Naive B cell (primary cell): ENCODE results near the gene RNU6-1. TPM values are rescaled to one million over a fixed set of nuclear protein-coding genes. Genes with fewer than 3 reads are reported as not detected.
A peak's percentile ranks its signal among the peaks of the same experiment; 100 is the strongest.

Experiments
- ATAC-seq, 2 donors: fragments of 150-1000 bp; cut with Tn5 transposase; 2 replicates each; pipeline ENCODE4 v1.10.0; 2021; ENCODE audit warnings: low read depth in 2 of 2, mild to moderate bottlenecking in 2 of 2, moderate library complexity in 2 of 2
- DNase-seq: peaks from one replicate; pipeline ENCODE4 v3.0.0; 2022
- H3K27ac Mint-ChIP-seq, 6 donors: one replicate each; pipeline ENCODE4 v1.8.0; 2020 to 2022; ENCODE audit warnings: mild to moderate bottlenecking in 6 of 6, mixed read lengths in 6 of 6, moderate library complexity in 5 of 6, inconsistent platforms in 2 of 6
- H3K27me3 Mint-ChIP-seq, 3 donors: one replicate each; pipeline ENCODE4 v1.8.0; 2021 to 2022; ENCODE audit warnings: mixed read lengths in 3 of 3, mild to moderate bottlenecking in 1 of 3
- H3K36me3 Mint-ChIP-seq, 2 donors: one replicate each; pipeline ENCODE4 v1.8.0; 2020 to 2022; ENCODE audit warnings: mixed read lengths in 2 of 2, inconsistent platforms in 1 of 2, mild to moderate bottlenecking in 1 of 2
- H3K4me1 Mint-ChIP-seq, 3 donors: one replicate each; pipeline ENCODE4 v1.8.0; 2020 to 2022; ENCODE audit warnings: mixed read lengths in 3 of 3, inconsistent platforms in 1 of 3, mild to moderate bottlenecking in 1 of 3, moderate library complexity in 1 of 3
- H3K4me3 Mint-ChIP-seq, 8 donors: one replicate each; pipeline ENCODE4 v1.8.0; 2020 to 2022; ENCODE audit warnings: mild to moderate bottlenecking in 8 of 8, mixed read lengths in 8 of 8, moderate library complexity in 8 of 8, inconsistent platforms in 2 of 8
- H3K9me3 Mint-ChIP-seq, 7 donors: one replicate each; pipeline ENCODE4 v1.8.0; 2020 to 2022; ENCODE audit warnings: mixed read lengths in 7 of 7, mild to moderate bottlenecking in 5 of 7, inconsistent platforms in 2 of 7, moderate library complexity in 1 of 7
- polyA plus RNA-seq, 6 donors: library from polyadenylated mRNA; unstranded; fragments of 300-500 nt; fragmentation: Illumina TruSeq; gene quantifications; one replicate each; pipeline ENCODE4 v1.2.3, GENCODE V29; 2021; ENCODE audit warnings: low read depth in 6 of 6

RNU6-1 gene
- polyA plus RNA-seq = not detected

DNA sequence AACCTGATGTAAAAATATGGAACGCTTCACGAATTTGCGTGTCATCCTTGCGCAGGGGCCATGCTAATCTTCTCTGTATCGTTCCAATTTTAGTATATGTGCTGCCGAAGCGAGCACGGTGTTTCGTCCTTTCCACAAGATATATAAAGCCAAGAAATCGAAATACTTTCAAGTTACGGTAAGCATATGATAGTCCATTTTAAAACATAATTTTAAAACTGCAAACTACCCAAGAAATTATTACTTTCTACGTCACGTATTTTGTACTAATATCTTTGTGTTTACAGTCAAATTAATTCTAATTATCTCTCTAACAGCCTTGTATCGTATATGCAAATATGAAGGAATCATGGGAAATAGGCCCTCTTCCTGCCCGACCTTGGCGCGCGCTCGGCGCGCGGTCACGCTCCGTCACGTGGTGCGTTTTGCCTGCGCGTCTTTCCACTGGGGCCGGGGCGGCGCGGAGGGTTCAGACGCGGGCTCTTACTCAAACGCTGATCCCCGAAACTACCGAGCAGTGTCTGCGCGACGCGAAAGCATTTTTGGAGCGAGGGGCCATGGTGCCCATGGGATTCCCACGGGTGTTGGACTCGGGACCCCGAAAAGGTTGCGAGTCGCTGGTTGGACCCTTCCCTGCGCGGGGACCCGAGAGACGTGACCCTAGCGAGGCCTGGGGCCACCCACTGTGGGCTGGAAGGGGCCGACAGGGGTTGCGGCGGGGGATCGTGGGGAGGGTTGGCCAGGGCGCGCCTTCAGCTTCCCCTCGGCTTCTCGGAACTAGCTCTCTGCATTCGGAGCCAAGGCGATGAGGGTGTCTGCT lies at the start of gene RNU6-1:
Gene RNU6-1 (minus strand): TSS at position 117 of the 820 bp plus-strand sequence.
- peaks cover 32 to 43% (median 39%) of the 10 kb centered on the region in 3 donors for H3K4me1 Mint-ChIP-seq

GRCh38 chr15:67887776-67888175 lies 47.9 kb upstream of the RNU6-1 start:
- Mint-ChIP-seq H3K4me1 (peaks cover 8 to 9% (median 9%) of the 10 kb centered on the region in 3 donors), H3K4me3 (no peak overlapping the region), H3K27me3 (peaks cover 33 to 55% (median 44%) of the 10 kb centered on the region in 3 donors), H3K36me3 (peaks cover 0 to 19% of the 10 kb centered on the region in 2 donors), H3K27ac (no peak overlapping the region), H3K9me3 (peaks cover 1 to 16% (median 5%) of the 10 kb centered on the region in 7 donors)
- no peak for DNase-seq
- ATAC-seq = no peak

More for the DNA sequence above, at the start of gene RNU6-1:
- ATAC-seq (peak; percentile 82 to 83), DNase-seq (peak; percentile 96)
- peaks cover 0 to 2% (median 0%) of the 10 kb centered on the region in 7 donors for H3K9me3 Mint-ChIP-seq
- peak within 1 kb of the TSS; percentile 97 to 100 (median 99) for H3K27ac Mint-ChIP-seq
- H3K4me3 Mint-ChIP-seq = peak within 1 kb of the TSS; percentile 87 to 99 (median 96)
- H3K27me3 Mint-ChIP-seq = peaks cover 20 to 28% (median 22%) of the 10 kb centered on the region in 3 donors
- no peaks in the 10 kb centered on the region for H3K36me3 Mint-ChIP-seq

- ATAC-seq = no peak
- Mint-ChIP-seq H3K27me3 (peaks cover 38 to 57% (median 43%) of the 10 kb centered on the region in 3 donors), H3K36me3 (peaks cover 0 to 19% of the 10 kb centered on the region in 2 donors), H3K9me3 (peaks cover 0 to 11% (median 5%) of the 10 kb centered on the region in 7 donors), H3K4me3 (peak overlapping the region in 5 of 8 donors; percentile 1 to 81 (median 29)), H3K27ac (no peak overlapping the region), H3K4me1 (peaks cover 13 to 16% (median 14%) of the 10 kb centered on the region in 3 donors)
- no peak for DNase-seq
Observed at GRCh38 chr15:67885861-67886260, 46.0 kb upstream of the RNU6-1 start.

GRCh38 chr15:67885175-67885523 lies 45.3 kb upstream of the RNU6-1 start:
- Mint-ChIP-seq H3K27me3 (peaks cover 38 to 55% (median 39%) of the 10 kb centered on the region in 3 donors), H3K36me3 (peaks cover 0 to 15% of the 10 kb centered on the region in 2 donors), H3K9me3 (peaks cover 0 to 7% (median 5%) of the 10 kb centered on the region in 7 donors), H3K27ac (no peak overlapping the region), H3K4me1 (peaks cover 13 to 16% (median 15%) of the 10 kb centered on the region in 3 donors), H3K4me3 (peak overlapping the region; percentile 29 to 88 (median 78))
- ATAC-seq = no peak
- no peak for DNase-seq

- DNase-seq (no peak), ATAC-seq (peak; percentile 73 to 74)
- Mint-ChIP-seq H3K9me3 (peaks cover 0 to 2% (median under 1%) of the 10 kb centered on the region in 7 donors), H3K27me3 (peaks cover 34 to 50% (median 35%) of the 10 kb centered on the region in 3 donors), H3K27ac (peak overlapping the region in 1 of 6 donors; percentile 44), H3K36me3 (peaks cover 0 to 10% of the 10 kb centered on the region in 2 donors), H3K4me3 (peak overlapping the region; percentile 29 to 88 (median 78)), H3K4me1 (peaks cover 13 to 19% (median 16%) of the 10 kb centered on the region in 3 donors)
Observed at GRCh38 chr15:67884514-67885174, 44.8 kb upstream of the RNU6-1 start.

DNA sequence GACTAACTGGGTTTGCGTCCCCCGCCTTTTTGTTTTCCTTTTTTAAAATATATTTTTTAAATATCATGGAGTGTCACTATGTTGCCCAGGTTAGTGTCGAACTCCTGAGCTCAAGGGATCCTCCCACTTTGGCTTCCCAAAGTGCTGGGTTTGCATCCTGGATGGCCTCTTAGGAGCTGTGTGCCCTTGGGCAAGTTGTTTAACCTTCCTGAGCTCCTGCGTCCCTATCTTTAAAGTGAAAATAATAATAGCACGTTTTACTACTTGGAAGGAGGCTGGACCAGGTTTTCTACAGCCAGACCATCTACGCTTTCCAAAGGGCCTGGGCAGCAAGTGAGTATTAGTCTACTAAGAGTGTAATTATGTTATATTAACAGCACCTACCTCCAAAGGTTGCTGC lies 44.2 kb upstream of the RNU6-1 start:
- no peak overlapping the region for H3K27ac Mint-ChIP-seq
- peak overlapping the region in 7 of 8 donors; percentile 29 to 88 (median 80) for H3K4me3 Mint-ChIP-seq
- no peak for ATAC-seq
- peaks cover 30 to 43% (median 33%) of the 10 kb centered on the region in 3 donors for H3K27me3 Mint-ChIP-seq
- peaks cover 0 to 7% of the 10 kb centered on the region in 2 donors for H3K36me3 Mint-ChIP-seq
- H3K4me1 Mint-ChIP-seq = peaks cover 13 to 23% (median 16%) of the 10 kb centered on the region in 3 donors
- DNase-seq = no peak
- no peaks in the 10 kb centered on the region for H3K9me3 Mint-ChIP-seq

DNA sequence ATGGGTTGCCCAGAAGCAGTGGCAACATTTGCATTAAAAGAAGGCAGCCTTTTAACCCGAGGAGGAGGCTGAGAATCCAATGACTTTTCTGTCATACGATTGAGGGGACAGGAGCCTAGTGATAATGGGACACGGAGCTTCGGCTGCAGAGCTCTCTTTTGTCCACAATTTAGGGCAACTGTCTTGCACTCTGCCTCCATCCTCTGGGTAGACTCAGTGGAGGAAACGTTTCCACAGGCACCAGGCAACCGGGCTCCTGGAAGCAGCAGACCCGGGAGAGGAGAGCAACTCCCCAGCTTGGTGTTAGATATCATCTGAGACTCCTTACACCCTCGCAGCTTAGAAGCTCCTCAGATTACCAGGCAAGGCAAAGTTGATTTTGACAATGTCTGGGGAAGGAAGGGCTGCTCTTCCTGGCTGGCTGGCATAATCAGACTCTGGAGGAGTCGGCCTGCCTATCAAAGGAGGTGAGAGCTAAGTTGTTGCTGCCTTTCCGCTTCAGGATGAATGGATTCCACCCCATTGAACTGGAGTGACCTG lies 43.5 kb upstream of the RNU6-1 start:
- no peaks in the 10 kb centered on the region for H3K9me3 Mint-ChIP-seq
- DNase-seq = no peak
- H3K27ac Mint-ChIP-seq = no peak overlapping the region
- peaks cover 27 to 36% (median 30%) of the 10 kb centered on the region in 3 donors for H3K27me3 Mint-ChIP-seq
- no peak for ATAC-seq
- no peak overlapping the region for H3K4me3 Mint-ChIP-seq
- H3K4me1 Mint-ChIP-seq = peaks cover 13 to 23% (median 16%) of the 10 kb centered on the region in 3 donors
- peaks cover 0 to 2% of the 10 kb centered on the region in 2 donors for H3K36me3 Mint-ChIP-seq

DNA sequence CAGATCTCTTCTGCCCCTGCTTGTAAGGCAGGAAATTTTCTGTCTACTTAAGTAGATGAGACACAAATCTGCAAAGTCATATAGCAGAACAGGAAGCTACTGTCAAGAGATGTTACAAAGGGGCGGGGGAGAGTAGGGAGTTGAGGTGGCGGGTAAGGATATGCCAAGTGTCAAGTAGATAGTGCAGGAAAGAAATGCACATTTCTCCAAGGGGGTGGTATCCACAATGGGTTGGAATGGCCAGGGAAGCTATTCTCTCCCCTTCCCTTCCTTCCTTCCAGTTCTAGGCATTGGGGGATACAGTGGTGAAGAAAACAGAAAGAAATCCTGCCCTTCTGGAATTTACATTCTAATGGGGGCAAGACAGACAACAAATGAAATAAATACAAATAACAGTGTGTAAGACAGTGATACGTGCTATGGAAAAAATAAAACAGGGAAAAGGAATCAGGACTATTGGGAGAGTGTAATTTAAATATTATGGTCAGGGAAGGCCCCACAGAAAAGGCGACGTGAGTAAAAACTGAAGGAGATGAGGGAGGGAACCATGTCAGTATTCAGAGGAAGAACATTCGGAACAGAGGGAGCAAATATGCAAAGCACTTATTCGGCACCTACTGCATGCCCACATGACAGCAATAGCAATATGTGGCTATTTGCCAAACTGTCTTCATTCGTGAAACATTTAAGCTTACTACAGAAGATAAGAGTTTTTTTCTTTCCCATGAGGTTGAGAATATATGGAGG lies 42.8 kb upstream of the RNU6-1 start:
- H3K4me3 Mint-ChIP-seq = peak overlapping the region in 3 of 8 donors; percentile 29 to 45 (median 40)
- peak overlapping the region in 2 of 6 donors; percentile 8 to 37 for H3K27ac Mint-ChIP-seq
- DNase-seq = no peak
- peaks cover 13 to 23% (median 16%) of the 10 kb centered on the region in 3 donors for H3K4me1 Mint-ChIP-seq
- peak; percentile 49 to 52 for ATAC-seq
- H3K9me3 Mint-ChIP-seq = no peaks in the 10 kb centered on the region
- peaks cover 23 to 30% (median 24%) of the 10 kb centered on the region in 3 donors for H3K27me3 Mint-ChIP-seq
- no peaks in the 10 kb centered on the region for H3K36me3 Mint-ChIP-seq

GRCh38 chr15:67880651-67881182 lies 40.9 kb upstream of the RNU6-1 start:
- no peak for DNase-seq
- H3K27me3 Mint-ChIP-seq = peaks cover 19 to 27% (median 22%) of the 10 kb centered on the region in 3 donors
- no peak overlapping the region for H3K4me3 Mint-ChIP-seq
- H3K27ac Mint-ChIP-seq = no peak overlapping the region
- no peaks in the 10 kb centered on the region for H3K36me3 Mint-ChIP-seq
- peaks cover 13 to 23% (median 16%) of the 10 kb centered on the region in 3 donors for H3K4me1 Mint-ChIP-seq
- H3K9me3 Mint-ChIP-seq = no peaks in the 10 kb centered on the region
- ATAC-seq = no peak

- DNase-seq = no peak
- Mint-ChIP-seq H3K4me1 (peaks cover 6 to 16% (median 11%) of the 10 kb centered on the region in 3 donors), H3K27ac (no peak overlapping the region), H3K4me3 (no peak overlapping the region), H3K9me3 (peaks cover 0 to 4% (median 0%) of the 10 kb centered on the region in 7 donors), H3K36me3 (no peaks in the 10 kb centered on the region), H3K27me3 (peaks cover 9 to 19% (median 13%) of the 10 kb centered on the region in 3 donors)
- peak; percentile 41 to 70 for ATAC-seq
Observed at GRCh38 chr15:67879440-67880129, 39.7 kb upstream of the RNU6-1 start.

GRCh38 chr15:67878712-67879206 lies 38.9 kb upstream of the RNU6-1 start:
- ATAC-seq (no peak), DNase-seq (no peak)
- H3K4me3 Mint-ChIP-seq = no peak overlapping the region
- peaks cover 4 to 6% of the 10 kb centered on the region in 2 donors for H3K36me3 Mint-ChIP-seq
- peaks cover 9 to 24% (median 18%) of the 10 kb centered on the region in 3 donors for H3K27me3 Mint-ChIP-seq
- peaks cover 3 to 11% (median 6%) of the 10 kb centered on the region in 7 donors for H3K9me3 Mint-ChIP-seq
- H3K27ac Mint-ChIP-seq = no peak overlapping the region
- peaks cover 6 to 16% (median 11%) of the 10 kb centered on the region in 3 donors for H3K4me1 Mint-ChIP-seq

DNA sequence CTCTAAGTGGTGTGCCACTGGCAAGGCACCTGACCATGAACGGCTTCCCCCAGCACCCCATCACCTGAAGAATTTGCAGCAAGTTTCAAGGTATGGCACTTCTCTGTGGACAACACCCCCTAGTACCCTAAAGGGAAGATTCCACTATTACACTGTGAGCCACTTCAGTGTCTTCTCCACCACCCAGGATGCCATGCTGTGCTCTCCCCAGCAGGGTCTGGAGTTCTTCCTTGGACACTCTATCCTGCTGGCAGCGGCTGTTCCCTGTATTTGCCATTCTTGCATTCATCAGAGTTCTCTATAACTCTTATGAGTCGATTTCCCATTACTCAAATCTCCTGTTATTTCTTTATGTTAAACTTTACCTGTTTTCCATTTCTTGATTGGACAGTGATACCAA lies 33.9 kb upstream of the RNU6-1 start:
- DNase-seq (no peak), ATAC-seq (no peak)
- Mint-ChIP-seq H3K9me3 (peaks cover 5 to 51% (median 30%) of the 10 kb centered on the region in 7 donors), H3K27me3 (peaks cover 9 to 18% (median 16%) of the 10 kb centered on the region in 3 donors), H3K27ac (no peak overlapping the region), H3K4me3 (no peak overlapping the region), H3K36me3 (peaks cover 23 to 31% of the 10 kb centered on the region in 2 donors), H3K4me1 (no peaks in the 10 kb centered on the region)
